NCI-H1436 treated with DMSO at 0.1 percent for 48 hours (cell line): ENCODE data around the gene PDE3A.
"Not testable (repeated sequence)": the region's sequence is repeated elsewhere in the genome, so short reads cannot be mapped to it uniquely, and the experiment has no call there.

ENCODE experiments used
- DNase-seq: peaks from one replicate; lab custom pipeline; 2025; lab: John Stamatoyannopoulos, UW

The PDE3A gene

DNA sequence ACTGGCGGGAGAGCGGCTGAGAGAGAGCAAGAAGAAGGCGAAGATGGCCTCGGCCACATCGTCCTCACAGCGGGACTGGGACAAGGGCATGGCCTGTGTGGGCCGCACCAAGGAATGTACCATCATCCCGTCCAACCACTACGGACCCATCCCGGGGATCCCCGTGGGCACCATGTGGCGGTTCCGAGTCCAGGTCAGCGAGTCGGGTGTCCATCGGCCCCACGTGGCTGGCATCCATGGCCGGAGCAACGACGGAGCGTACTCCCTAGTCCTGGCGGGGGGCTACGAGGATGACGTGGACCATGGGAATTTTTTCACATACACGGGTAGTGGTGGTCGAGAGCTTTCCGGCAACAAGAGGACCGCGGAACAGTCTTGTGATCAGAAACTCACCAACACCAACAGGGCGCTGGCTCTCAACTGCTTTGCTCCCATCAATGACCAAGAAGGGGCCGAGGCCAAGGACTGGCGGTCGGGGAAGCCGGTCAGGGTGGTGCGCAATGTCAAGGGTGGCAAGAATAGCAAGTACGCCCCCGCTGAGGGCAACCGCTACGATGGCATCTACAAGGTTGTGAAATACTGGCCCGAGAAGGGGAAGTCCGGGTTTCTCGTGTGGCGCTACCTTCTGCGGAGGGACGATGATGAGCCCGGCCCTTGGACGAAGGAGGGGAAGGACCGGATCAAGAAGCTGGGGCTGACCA is 183.6 kb downstream of the PDE3A start:
- not testable (repeated sequence) for DNase-seq

- not testable (repeated sequence) for DNase-seq
Measured at GRCh38 chr12:20552586-20552985, 184.2 kb downstream of the PDE3A start.

GRCh38 chr12:20555015-20555414 is 186.7 kb downstream of the PDE3A start:
- DNase-seq: no peak

GRCh38 chr12:20555771-20556170 is 187.4 kb downstream of the PDE3A start:
- DNase-seq: no peak

DNA sequence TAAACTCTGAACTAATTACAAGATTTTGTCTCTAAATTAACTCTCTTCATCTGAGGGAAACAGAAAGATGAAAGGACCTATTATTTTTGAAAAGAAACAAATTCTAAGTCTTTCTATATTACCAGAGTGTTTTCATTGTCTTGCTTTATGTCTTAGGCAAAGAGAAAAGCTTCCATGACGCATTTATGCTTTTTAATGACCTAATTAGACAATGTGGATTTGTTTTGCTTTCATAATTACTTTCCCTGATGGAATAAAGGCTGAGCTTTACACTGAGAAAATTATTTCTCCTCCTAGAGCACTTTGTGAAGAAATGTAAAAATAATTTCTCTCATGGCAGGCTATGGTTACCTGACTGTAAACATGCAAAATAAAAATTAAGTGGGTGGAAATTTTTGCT is 188.8 kb downstream of the PDE3A start:
- DNase-seq: no peak

- DNase-seq: no peak
Measured at GRCh38 chr12:20560935-20561334, 192.6 kb downstream of the PDE3A start.

DNA sequence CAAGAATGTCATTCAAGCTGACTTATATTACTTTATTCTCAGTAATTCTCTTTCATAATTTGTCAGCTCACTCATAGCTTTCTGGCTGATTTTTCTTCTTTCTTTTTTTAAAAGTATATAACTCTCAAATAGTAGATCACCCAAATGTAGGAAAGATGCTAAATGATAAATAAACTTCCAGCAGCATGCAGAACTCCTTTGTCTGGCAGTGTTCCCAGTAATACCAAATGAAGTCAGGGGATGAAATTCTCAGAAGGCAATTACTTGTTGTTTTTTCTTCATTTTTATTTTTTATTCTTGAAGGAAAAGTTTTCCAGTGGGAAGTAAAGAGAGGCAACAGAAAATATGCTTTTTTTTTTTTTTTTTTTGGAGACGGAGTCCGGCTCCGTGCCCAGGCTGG is 193.5 kb downstream of the PDE3A start:
- DNase-seq: no peak

GRCh38 chr12:20567413-20567812 is 199.1 kb downstream of the PDE3A start:
- DNase-seq: no peak

DNA sequence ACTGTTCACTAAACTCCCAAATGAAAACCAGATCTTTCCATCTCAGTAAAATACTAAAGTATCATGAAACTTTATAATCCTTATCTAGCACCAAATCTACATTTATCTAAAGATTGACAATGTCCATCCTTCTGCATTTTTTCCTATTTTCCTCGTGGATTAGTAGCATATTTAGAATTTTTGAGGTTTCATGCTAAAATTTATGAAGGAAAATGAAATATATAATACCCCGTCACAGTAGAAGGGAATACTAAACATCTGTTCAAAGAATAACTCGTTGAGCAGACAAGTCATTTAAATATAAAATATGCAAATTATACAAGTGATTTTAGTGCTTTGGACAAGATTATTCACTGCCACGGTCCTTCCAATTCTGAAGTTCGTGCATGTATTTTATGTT is 204.1 kb downstream of the PDE3A start:
- no peak for DNase-seq

DNA sequence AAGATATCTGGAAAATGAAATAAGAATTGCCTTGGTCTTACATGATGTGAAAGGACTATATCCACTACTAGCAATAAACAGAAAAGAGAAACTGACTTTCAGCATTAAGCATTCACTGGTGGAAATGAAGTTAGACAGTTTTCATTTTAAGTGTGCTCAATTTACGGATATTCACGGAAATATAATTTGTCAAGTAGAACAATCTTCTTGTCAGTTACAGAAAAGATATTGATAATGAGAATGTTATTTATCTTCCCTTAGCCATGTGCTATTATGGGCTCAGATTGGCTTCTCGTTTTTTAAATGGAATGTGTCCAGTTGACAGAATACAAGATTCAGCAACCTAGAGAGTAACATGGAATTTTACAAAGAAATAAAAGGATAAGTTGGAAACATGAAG is 208.2 kb downstream of the PDE3A start:
- DNase-seq: no peak

DNA sequence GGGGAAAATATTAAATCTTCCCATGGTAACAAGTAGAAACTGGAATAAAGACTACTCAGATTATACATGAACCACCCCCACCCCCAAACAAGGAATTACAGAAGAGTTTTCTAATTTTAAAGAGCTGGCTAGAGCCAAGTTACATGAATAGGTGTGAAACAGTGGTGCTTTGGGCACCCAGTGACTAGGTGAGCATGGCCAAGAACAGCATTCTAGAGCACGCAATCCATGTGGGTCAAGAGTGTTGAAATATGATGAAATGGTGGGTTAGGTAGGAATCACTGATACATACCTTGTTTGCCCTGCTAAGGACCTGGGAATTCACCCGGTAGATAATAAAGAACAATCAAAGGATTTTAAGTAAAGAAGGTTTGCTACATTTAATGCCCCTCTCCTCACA is 208.7 kb downstream of the PDE3A start:
- DNase-seq: no peak

DNA sequence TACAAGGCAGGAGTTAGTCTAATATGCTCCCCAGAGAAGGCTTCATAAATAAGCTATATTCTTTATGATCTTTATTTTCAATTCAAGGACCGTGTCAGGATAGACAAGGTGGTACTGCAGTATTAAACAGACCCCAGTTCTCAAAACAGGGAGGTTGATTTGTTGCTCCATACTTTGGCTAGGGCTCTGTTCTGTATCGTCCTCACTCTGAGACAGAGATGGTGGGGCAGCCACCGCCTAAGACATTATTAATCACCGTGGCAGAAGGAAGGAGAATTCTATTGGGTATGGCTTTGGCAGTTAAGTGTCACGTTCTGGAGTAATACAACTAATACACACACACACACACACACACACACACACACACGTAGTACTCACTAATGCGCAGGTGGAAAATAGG is 209.8 kb downstream of the PDE3A start:
- DNase-seq: no peak

DNA sequence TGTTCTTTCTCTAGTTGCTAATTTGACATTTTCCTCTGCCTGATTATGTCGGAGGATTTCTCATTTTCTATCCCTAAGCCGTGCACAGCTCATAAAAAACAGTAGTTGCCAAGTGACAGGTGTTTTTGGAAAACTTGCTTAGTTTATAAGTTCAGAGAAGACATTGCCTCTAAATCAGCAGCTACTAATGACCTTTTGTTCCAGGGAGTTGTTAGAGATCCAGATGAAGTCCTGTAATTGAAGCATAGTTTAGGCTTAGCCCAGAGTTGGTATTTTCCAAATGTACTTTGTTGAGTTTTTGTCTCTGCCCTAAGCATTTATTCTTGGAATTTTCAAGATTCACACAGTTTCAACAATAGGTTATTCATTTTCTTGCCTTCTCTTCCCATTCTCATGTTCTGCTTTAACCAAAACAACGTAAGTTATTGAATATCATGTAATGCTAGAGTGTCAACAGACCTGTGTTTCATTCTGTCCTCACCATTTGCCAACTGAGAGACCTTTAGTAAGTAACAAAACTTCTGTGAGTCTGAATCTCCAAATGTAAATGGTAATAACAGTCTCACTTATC is 216.8 kb downstream of the PDE3A start:
- DNase-seq: no peak

DNA sequence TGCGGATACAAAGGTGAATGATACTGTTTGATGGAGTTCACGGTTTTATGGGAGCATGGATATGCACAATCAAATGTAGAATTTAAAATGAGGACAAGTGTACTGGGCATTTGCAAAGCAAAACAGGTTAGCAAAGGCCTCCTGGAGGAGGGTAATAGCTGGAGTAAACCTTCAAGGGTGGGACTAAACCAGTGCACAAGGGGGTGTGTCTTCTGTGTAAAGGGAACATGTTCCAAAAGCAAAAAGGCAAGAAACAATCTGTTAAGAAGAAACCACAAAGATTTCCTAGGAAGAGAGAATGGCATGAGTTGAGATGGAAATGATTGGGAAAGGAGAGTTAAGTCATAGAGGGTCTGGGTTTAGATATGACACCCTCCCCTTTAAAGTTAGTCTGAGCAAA is 217.6 kb downstream of the PDE3A start:
- no peak for DNase-seq

GRCh38 chr12:20588042-20588441 is 219.7 kb downstream of the PDE3A start:
- DNase-seq: peak; percentile 87

- no peak for DNase-seq
Measured at GRCh38 chr12:20590570-20590969, 222.2 kb downstream of the PDE3A start.

DNA sequence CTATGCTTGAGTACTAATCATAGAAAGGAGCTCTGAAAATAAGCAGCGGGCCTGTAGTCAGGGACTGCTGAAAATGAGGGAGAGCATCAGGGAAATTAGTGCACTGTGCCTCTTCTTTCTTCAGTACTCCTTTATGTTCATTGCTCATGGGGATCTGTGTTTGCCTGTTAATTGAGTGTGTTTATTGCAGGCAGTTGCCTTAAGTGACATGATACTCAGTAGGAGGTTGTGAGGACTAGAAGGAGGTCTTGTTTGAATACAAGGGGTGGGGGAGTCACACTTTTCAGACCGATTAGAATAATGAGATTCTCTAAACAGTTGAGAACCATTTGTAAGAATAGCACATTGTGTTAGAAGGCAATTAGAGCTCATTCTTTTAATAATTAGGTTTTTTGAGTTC is 224.2 kb downstream of the PDE3A start:
- no peak for DNase-seq

DNA sequence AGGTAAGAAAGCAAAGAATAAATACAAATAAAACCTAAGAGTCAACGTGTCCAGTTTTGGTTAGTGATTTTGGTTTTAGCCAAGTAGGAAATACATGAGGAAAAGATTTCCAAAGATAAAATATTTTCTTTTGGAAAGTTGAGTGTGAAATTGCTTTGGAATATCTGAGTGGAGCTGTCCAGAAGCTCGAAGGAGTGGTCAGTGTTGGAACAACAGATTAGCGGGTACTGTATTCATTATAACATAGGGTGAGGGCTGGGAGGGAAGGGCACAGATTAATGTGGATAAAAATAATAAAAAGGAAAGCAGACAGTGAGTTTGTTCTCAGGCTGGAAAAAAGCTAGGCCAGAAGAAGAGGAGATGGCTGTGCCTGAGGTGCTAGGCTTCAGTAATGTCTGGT is 225.3 kb downstream of the PDE3A start:
- no peak for DNase-seq

DNA sequence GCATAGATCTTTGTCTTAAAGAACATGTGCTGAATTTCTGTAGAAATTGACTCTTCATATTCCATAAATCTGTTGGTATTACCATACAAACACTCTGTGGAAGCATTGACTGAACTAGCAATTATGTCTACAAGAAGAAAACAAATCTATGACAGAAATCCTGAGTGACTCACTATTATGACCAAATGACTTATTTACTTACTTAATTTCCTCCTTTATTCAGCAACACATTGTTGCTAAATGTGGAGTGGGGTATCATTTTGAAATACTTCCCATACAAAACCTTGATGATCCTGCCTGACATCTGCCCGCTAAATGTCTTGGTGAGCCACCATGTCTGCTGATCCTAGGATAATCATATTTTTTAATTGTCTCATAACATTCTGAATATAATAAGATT is 227.7 kb downstream of the PDE3A start:
- no peak for DNase-seq

- DNase-seq: no peak
Measured at GRCh38 chr12:20599757-20600156, 231.4 kb downstream of the PDE3A start.

GRCh38 chr12:20601668-20602280 is 233.4 kb downstream of the PDE3A start:
- DNase-seq: peak; percentile 27

DNA sequence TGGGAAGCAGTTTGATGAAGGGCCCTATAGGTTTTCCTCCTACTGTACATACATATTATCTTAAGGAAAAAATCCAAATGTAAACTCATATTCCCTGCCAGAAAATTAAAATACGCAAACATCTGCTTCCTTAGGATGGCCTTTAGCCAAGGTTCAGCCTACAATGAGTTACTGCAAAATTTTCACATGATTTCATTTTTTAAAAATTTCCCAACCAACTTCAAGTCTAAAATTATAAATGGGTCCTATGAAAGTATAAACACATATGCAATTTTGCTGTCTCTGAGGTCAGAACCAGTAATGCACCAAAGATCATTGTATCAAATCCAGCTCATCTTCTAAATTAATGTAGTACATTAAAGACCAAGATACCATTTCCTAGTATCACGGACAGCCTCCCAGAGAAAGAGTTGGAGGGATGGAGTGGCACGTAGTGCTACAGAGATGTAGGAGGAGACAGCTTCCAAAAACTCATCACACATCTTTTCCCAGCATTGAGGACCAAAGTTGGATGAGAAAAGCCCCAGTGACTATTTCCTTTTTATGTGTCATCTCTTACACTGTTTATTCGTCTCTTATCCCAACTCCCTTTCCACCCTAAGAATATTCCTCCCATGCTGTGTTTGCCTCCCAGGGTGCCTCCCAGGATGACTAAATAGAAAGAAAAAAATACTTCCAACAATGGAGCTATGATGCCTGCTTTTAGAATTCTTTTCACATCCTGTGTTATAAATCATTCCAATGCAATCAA is 234.5 kb downstream of the PDE3A start:
- DNase-seq: no peak
